ENCODE results near the gene SEMA3A. TPM values are rescaled to one million over a fixed set of nuclear protein-coding genes. Genes with fewer than 3 reads are reported as not detected.

SEMA3A gene
- total and polyA plus RNA-seq, 2 of the 13 experiments (the other 11 are each of a cell fraction or from before 2014, with no cell fraction given) = 0.29 to 1.2 TPM

DNA sequence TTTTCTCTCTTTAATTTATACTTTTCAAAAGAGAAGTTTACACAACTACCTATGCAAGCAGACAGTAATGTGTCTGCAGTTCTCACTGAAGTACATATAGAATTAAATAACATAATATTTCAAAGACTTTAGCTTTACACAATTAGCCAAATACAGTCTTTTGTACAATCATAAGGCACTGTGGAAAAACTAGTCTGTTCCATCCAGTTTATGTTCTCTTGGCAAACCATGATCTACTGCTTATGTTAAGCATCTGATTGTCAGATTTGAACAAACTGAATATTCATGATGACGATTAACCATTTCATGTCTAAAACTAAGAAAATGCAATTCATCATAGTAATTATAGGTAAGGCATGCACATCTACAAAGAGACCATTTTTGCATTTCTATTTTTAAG lies 842 bp downstream of the SEMA3A start:
- CTCF ChIA-PET (ENCODE audit: low intra/inter-chr PET ratio, low total read pairs) = no interaction called here
- Histone ChIP-seq H2AFZ (ENCODE audit: low read length) (no peak overlapping the region), H4K20me1 (ENCODE audit: insufficient read depth, low read length) (no peaks in the 10 kb centered on the region), H3K4me3 (replicated peaks in 1 of 3; ENCODE audit: insufficient read depth in 1 of 3, low read depth in 2 of 3, low read length in 3 of 3) (no peak overlapping the region), H3K79me2 (ENCODE audit: insufficient read depth, low read length) (no peaks in the 10 kb centered on the region), H3K9ac (ENCODE audit: insufficient read depth, low read depth, low read length) (no peak overlapping the region), H3K27me3 (ENCODE audit: control insufficient read depth in 1 of 2, insufficient read depth in 2 of 2, low read length in 2 of 2) (peaks cover 0 to 3% of the 10 kb centered on the region in 2 experiments; a peak in 3 of 5 replicates), H3K27ac (ENCODE audit: extremely low read length, insufficient read depth, low read length) (no peak overlapping the region), H3K4me1 (ENCODE audit: insufficient read depth, low read length) (peaks cover 15% of the 10 kb centered on the region; the same call in 1 of the 2 replicates), H3K9me3 (ENCODE audit: low read length) (no peaks in the 10 kb centered on the region), H3K36me3 (replicated peaks in 1 of 2; ENCODE audit: control insufficient read depth in 1 of 2, insufficient read depth in 2 of 2, low read length in 2 of 2) (no peaks in the 10 kb centered on the region), H3K4me2 (ENCODE audit: low read depth, low read length) (no peak overlapping the region)
- intact Hi-C loops (cut with micrococcal nuclease; ENCODE audit: unreplicated experiment) (no loop called here), in situ Hi-C loops (cut with HindIII; ENCODE audit: extremely low pct_ligation_motif_present, low pct_unique_long_range_greater_than_20kb) (no loop called here)
- 0% methylated on average over 1 of the region's 1 CpG for WGBS (ENCODE audit: low lambda C conversion rate)
- DNase-seq (ENCODE audit: low spot score) (no peak), FAIRE-seq (no peak), ATAC-seq (no peak)
- POLR2A ChIA-PET = no interaction called here
- peak; percentile 55; the same call in 1 of the 2 replicates for TF ChIP-seq ZNF652 (CRISPR knock-in tag; IDR thresholded peaks at IDR 0.05; ENCODE audit: borderline replicate concordance, low read depth)
- TF ChIP-seq ADNP (CRISPR knock-in tag; IDR thresholded peaks at IDR 0.05) = no peak
- no TSS peak for BruUV-seq (replicated peaks)

- ChIA-PET CTCF (ENCODE audit: low intra/inter-chr PET ratio, low total read pairs) (no interaction called here), POLR2A (no interaction called here)
- Histone ChIP-seq H3K9me3 (ENCODE audit: low read length) (no peaks in the 10 kb centered on the region), H3K4me2 (ENCODE audit: low read depth, low read length) (no peak overlapping the region), H3K4me3 (replicated peaks in 1 of 3; ENCODE audit: insufficient read depth in 1 of 3, low read depth in 2 of 3, low read length in 3 of 3) (no peak overlapping the region), H3K36me3 (replicated peaks in 1 of 2; ENCODE audit: control insufficient read depth in 1 of 2, insufficient read depth in 2 of 2, low read length in 2 of 2) (no peaks in the 10 kb centered on the region), H3K79me2 (ENCODE audit: insufficient read depth, low read length) (no peaks in the 10 kb centered on the region), H3K4me1 (ENCODE audit: insufficient read depth, low read length) (peaks cover 15% of the 10 kb centered on the region; the same call in 1 of the 2 replicates), H3K27ac (ENCODE audit: extremely low read length, insufficient read depth, low read length) (no peak overlapping the region), H3K27me3 (ENCODE audit: control insufficient read depth in 1 of 2, insufficient read depth in 2 of 2, low read length in 2 of 2) (peaks cover 0 to 3% of the 10 kb centered on the region in 2 experiments; a peak in 3 of 5 replicates), H3K9ac (ENCODE audit: insufficient read depth, low read depth, low read length) (no peak overlapping the region), H2AFZ (ENCODE audit: low read length) (no peak overlapping the region), H4K20me1 (ENCODE audit: insufficient read depth, low read length) (no peaks in the 10 kb centered on the region)
- TF ChIP-seq, protein P1, sequence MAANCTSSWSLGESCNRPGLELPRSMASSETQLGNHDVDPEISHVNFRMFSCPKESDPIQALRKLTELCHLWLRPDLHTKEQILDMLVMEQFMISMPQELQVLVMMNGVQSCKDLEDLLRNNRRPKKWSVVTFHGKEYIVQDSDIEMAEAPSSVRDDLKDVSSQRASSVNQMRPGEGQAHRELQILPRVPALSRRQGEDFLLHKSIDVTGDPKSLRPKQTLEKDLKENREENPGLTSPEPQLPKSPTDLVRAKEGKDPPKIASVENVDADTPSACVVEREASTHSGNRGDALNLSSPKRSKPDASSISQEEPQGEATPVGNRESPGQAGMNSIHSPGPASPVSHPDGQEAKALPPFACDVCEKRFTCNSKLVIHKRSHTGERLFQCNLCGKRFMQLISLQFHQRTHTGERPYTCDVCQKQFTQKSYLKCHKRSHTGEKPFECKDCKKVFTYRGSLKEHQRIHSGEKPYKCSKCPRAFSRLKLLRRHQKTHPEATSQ (CRISPR knock-in tag; IDR thresholded peaks at IDR 0.05; ENCODE audit: borderline replicate concordance) = no peak
- no peak for TF ChIP-seq CENPT (CRISPR knock-in tag; IDR thresholded peaks at IDR 0.05; ENCODE audit: low read depth)
- no peak for TF ChIP-seq ONECUT2 (CRISPR knock-in tag; IDR thresholded peaks at IDR 0.05)
- no peak for TF ChIP-seq ZNF770 (CRISPR knock-in tag; IDR thresholded peaks at IDR 0.05)
- TF ChIP-seq ESRRA (CRISPR knock-in tag; IDR thresholded peaks at IDR 0.05; ENCODE audit: low read depth) = no peak
- TF ChIP-seq, protein P2, sequence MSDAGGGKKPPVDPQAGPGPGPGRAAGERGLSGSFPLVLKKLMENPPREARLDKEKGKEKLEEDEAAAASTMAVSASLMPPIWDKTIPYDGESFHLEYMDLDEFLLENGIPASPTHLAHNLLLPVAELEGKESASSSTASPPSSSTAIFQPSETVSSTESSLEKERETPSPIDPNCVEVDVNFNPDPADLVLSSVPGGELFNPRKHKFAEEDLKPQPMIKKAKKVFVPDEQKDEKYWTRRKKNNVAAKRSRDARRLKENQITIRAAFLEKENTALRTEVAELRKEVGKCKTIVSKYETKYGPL (CRISPR knock-in tag; IDR thresholded peaks at IDR 0.05) = no peak
- TF ChIP-seq ZNF83 (CRISPR knock-in tag; IDR thresholded peaks at IDR 0.05; ENCODE audit: borderline replicate concordance) = no peak
- no peak for TF ChIP-seq ZNF253 (CRISPR knock-in tag; IDR thresholded peaks at IDR 0.05; ENCODE audit: borderline replicate concordance)
- no peak for TF ChIP-seq ZNF776 (CRISPR knock-in tag; IDR thresholded peaks at IDR 0.05)
- TF ChIP-seq KLF12 (CRISPR knock-in tag; IDR thresholded peaks at IDR 0.05; ENCODE audit: borderline replicate concordance) = no peak
- DNase-seq (ENCODE audit: low spot score) = no peak
- intact Hi-C loops (cut with micrococcal nuclease; ENCODE audit: unreplicated experiment) (no loop called here), in situ Hi-C loops (cut with HindIII; ENCODE audit: extremely low pct_ligation_motif_present, low pct_unique_long_range_greater_than_20kb) (no loop called here)
- no peak for ATAC-seq
- no TSS peak for BruUV-seq (replicated peaks)
- no peak for FAIRE-seq
- WGBS (ENCODE audit: low lambda C conversion rate) = 35% methylated on average over 1 of the region's 1 CpG
Measured at GRCh38 chr7:84191842-84192241, 2.7 kb downstream of the SEMA3A start.
